Stimulated activated CD4-positive, alpha-beta T cell treated with anti-CD3 and anti-CD28 coated beads, Interleukin-12 subunit alpha, Interleukin-12 subunit beta, amount 100 ng/mL, for 24 hours (primary cell): ENCODE measurements around the gene LTBP1.
"Not testable (repeated sequence)": the region's sequence is repeated elsewhere in the genome, so short reads cannot be mapped to it uniquely, and the experiment has no call there.

Experiments
- DNase-seq, 2 experiments: peaks; one replicate each; pipeline ENCODE4 v3.0.0-alpha.2; 2020; ENCODE audit warnings: low read depth in 2 of 2

The LTBP1 gene

GRCh38 chr2:33141476-33141875 is 194.7 kb downstream of the LTBP1 start:
- no peak for DNase-seq

GRCh38 chr2:33142810-33143209 is 196.1 kb downstream of the LTBP1 start:
- DNase-seq, result no peak

- no peak for DNase-seq
Measured at GRCh38 chr2:33144243-33144642, 197.5 kb downstream of the LTBP1 start.

GRCh38 chr2:33145459-33145858 is 198.7 kb downstream of the LTBP1 start:
- DNase-seq, result no peak

DNA sequence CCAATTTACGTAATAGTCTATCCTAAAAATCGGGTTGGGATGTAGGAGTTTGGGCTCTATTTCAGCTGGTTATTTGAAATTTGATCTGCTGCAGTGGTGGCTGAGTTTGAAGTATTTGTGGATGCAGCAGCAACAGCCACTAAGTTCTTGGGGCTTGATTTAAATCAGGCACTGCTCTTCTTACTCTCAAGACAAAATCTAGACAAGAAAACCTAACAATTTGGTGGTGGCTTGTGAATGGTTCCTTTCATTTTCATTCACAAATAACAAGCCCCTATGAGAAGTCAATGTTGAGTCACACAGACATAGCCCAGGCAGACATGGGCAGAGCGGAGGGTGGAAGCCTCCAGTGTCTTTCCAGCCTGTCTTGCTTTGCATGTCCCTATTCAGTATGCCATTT is 199.3 kb downstream of the LTBP1 start:
- DNase-seq, result no peak

GRCh38 chr2:33153008-33153407 is 206.3 kb downstream of the LTBP1 start:
- no peak for DNase-seq

GRCh38 chr2:33158482-33159003 is 211.8 kb downstream of the LTBP1 start:
- no peak for DNase-seq

- no peak for DNase-seq
Measured at GRCh38 chr2:33160191-33160590, 213.4 kb downstream of the LTBP1 start.

DNA sequence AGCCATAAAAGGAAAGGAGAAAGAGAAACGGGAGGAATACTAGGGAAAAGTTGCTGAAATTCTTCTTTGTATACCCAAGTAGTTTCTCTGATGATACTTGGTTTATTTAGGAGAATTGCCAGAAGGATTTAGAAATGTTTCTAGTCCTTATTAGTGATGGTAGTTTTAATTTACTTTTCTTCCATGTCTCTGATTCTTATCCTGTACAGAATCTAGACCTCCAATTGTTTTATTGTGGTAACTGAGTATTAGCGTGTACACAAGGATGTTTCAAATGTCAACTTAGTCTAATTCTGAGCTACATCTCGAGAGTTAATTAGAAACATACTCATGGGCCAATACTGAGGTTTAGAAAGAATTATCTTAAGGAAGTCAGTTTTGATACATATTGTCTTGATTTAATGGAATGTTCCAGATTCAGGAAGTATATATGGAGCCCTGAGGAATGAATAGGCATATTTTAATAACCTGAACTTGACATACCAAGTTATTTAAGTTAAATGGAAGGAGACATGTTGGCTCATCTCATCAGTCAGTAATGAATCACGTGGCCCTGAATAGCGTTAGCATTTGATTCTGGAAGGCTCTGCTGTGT is 219.6 kb downstream of the LTBP1 start:
- DNase-seq, result no peak

DNA sequence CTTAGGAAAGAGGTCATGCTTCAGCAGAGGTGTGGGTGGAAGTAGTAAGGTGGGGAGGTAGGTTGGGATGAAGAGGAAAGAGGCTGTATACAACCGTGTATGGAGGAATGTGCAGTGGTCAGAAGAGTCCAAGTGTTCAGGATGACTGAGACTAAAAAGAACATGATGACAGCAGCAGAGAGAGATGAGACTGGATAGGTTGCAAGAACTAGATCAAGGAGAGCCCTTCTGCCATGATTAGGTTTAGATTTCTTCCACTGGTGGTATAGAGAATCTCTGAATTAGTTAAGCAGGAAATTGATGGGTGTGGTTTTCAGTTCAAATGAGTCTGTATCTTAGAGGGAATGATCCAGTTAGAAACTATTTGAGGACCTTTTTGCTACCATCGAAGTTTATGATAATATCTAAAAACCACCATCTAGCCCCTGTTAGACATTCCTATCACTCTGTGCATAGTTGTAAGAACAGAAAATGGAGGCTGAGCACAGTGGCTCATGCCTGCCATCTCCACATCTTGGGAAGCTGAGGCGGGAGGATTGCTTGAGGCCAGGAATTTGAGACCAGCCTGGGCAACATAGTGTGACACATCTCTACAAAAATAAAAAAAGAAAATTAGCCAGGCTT is 221.0 kb downstream of the LTBP1 start:
- no peak for DNase-seq

- DNase-seq, result no peak
Measured at GRCh38 chr2:33168425-33168824, 221.7 kb downstream of the LTBP1 start.

- DNase-seq, result no peak
Measured at GRCh38 chr2:33168922-33169321, 222.2 kb downstream of the LTBP1 start.

GRCh38 chr2:33170251-33170650 is 223.5 kb downstream of the LTBP1 start:
- DNase-seq, result not testable (repeated sequence)

DNA sequence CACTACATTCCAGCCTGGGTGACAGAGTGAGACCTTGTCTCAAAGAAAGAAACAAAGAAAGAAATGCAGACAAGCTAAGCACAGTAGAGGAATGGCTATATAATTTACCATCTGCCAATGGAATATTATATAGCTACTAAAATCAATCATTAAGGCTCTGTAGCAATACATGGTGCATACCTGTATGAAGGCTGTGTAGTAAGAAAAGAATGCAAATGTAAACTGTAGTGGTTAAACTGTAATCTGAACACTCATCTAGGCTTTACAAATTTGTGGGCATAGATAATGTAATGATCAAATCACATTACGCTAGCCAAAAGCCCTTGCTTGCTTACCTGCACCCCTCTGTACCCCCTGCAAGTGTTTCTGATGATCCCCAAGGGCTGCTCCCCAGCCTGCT is 230.9 kb downstream of the LTBP1 start:
- no peak for DNase-seq

DNA sequence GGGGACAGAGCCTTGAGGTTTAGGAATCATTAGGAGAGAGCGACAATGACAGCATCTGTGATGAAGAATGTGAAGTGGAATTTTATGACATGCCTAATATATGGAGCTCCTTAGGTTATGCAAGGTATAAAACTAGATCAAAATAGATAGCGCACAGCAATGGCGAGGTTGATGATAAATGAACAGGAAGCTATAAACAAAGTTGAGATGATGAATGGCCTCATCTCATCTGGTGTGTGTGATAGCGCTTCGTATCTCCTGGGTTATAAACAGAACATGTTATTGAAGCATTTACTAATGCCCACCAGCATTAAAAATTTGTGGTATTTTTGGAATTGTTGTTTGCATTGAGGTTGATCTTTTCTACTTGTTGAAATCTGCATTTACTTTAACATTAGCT is 231.5 kb downstream of the LTBP1 start:
- DNase-seq, result no peak

DNA sequence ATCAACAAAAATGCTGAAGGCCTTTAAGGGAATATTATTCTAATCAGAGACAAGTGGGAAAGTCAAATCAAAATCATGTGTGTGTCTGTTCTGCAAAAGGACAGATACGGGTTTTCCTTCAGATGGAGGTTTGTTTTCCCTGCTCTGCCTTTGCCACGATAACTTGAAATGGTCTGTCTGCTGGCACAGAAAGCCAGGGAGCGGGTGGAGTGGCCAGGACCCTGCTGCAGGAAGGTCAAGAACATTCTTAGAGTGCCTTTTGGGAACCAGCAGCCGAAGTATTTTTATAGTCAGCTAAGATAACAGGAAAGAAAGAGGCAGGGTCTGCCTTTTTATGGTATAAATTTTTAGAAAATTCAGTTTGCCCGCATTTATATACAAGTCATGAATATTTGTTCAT is 234.2 kb downstream of the LTBP1 start:
- no peak for DNase-seq

- no peak for DNase-seq
Measured at GRCh38 chr2:33181466-33181865, 234.7 kb downstream of the LTBP1 start.

GRCh38 chr2:33184041-33184440 is 237.3 kb downstream of the LTBP1 start:
- no peak for DNase-seq

DNA sequence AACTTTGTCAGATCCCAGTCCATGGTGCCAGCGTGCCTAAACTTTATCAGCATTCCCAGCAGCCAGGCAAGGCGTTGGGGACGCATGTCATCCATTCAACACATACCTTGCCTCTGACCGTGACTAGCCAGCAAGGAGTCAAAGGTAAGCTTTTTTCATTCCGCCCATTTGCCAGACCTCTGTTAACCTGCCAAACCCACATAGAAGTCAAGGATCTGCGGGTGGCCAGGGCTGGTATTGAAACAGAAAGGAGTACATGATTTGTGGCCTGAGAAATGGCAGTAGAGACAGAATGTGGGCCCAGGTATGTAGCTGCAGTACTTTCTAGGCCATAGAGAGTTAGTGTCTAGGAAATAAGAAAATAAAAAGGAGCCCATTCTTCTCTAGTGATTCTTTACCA is 240.2 kb downstream of the LTBP1 start:
- no peak for DNase-seq

GRCh38 chr2:33188799-33189198 is 242.0 kb downstream of the LTBP1 start:
- no peak for DNase-seq

DNA sequence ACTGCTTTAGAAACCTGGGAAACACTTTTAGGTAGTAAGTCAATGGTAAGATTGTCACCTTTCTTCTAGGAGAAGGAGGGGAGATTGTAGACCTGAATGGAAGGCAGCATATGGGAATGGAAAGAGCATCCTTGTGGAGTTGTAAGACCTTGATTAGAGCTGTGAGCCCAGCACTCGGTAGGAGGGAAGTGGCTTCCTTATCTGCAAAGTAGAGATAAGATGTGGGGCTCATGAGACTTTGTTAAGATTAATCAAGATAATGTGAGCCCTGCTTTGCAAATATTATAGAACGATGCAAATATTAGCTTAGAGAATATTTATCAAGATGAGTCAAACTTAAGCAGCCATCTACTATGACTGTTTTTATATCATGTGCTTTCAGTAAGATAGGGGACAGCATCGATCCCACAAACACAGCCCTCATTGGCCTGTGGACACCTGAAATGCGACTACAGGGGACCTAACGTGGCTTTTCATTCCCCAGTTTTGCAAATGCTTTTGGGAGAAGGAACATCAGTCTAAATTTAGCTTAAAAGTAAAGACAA is 243.7 kb downstream of the LTBP1 start:
- no peak for DNase-seq

DNA sequence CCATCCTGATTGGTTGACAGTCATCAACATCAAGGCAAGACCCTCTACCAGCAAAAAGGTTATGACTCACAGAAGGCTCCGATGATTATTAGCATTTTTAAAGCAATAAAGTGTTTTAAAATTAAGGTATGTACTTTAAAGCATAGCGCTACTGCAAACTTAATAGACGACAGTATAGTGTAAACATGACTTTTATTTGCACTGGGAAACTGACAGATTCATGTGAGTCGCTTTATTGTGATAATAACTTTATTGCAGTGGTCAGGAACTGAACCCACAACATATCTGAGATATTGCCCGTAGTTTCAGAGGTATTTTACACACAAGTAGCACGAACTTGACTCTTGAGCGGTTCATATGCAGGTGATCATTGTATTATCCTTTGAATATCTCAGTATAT is 249.1 kb downstream of the LTBP1 start:
- DNase-seq, result no peak

DNA sequence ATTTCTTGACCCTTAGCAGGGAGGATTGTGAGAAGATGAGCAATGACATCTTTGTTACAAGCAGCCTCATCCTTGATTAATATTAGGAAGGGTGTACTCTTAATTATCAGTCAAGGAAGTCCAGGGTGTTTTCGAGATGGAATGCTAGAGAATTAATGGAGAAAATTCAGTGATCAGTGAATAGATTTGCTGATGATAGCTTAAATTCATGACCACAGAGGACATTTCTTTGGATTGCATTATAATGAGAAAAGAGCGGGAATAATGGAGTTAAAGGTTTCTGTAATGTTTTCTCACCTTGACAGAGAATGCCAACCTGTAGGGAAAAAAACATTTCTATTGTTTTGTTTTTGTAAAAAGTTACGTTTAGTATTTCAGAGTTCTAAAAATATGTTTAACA is 249.9 kb downstream of the LTBP1 start:
- DNase-seq, result no peak
